OCI-LY3 (cell line): ENCODE measurements around the gene MAMSTR.
"Not testable (repeated sequence)": the region's sequence is repeated elsewhere in the genome, so short reads cannot be mapped to it uniquely, and the experiment has no call there.

Experiments
- EZH2phosphoT487 ChIP-seq: fragments of 200-600 bp; shearing (Covaris generic); IDR thresholded peaks from 2 replicates; pipeline ENCODE4 v1.6.1; 2018; ENCODE audit warnings: antibody characterized with exemption, mixed run types, low read depth
- TF ChIP-seq, protein P1 (sequence below): fragments of 200-600, 300-600 bp; sonication (generic); IDR thresholded peaks from 2 replicates; pipeline ENCODE4 v1.5.1; 2014; ENCODE audit warnings: antibody characterized with exemption, low read length, low read depth

DNA sequence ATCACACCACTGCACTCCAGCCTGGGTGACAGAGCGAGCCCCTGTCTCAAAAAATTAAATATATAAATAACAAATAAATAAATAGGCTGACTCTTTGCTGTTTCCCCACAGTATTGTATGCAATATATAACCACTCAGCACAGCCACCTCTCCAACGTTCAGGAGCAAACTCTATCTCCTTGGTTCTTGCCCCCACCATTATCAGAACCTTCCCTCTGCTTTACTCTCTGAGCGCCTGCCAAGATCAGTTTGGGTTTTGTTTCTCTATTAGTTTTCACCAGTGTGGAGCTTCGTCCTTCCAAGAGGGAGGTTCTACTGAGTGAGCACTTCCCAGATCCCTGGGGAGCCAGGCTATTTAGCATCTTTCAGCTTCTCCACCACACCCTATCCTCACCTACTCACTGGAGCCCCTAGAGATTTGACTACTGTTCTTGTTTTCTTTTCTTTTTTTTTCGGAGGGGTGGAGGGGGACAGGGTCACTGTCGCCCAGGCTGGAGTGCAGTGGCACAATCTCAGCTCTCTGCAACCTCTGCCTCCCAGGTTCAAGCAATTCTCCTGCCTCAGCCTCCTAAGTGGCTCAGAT lies 48.7 kb upstream of the MAMSTR start:
- TF ChIP-seq, protein P1, sequence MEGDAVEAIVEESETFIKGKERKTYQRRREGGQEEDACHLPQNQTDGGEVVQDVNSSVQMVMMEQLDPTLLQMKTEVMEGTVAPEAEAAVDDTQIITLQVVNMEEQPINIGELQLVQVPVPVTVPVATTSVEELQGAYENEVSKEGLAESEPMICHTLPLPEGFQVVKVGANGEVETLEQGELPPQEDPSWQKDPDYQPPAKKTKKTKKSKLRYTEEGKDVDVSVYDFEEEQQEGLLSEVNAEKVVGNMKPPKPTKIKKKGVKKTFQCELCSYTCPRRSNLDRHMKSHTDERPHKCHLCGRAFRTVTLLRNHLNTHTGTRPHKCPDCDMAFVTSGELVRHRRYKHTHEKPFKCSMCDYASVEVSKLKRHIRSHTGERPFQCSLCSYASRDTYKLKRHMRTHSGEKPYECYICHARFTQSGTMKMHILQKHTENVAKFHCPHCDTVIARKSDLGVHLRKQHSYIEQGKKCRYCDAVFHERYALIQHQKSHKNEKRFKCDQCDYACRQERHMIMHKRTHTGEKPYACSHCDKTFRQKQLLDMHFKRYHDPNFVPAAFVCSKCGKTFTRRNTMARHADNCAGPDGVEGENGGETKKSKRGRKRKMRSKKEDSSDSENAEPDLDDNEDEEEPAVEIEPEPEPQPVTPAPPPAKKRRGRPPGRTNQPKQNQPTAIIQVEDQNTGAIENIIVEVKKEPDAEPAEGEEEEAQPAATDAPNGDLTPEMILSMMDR: not testable (repeated sequence)
- TF ChIP-seq EZH2phosphoT487: not testable (repeated sequence)
